ENCODE data around the gene GIPR. TPM values are rescaled to one million over a fixed set of nuclear protein-coding genes. Genes with fewer than 3 reads are reported as not detected.
A peak's percentile ranks its signal among the peaks of the same experiment; 100 is the strongest.

Gene GIPR
- total RNA-seq, 1 donor from 2014 or later: 7.5 TPM

DNA sequence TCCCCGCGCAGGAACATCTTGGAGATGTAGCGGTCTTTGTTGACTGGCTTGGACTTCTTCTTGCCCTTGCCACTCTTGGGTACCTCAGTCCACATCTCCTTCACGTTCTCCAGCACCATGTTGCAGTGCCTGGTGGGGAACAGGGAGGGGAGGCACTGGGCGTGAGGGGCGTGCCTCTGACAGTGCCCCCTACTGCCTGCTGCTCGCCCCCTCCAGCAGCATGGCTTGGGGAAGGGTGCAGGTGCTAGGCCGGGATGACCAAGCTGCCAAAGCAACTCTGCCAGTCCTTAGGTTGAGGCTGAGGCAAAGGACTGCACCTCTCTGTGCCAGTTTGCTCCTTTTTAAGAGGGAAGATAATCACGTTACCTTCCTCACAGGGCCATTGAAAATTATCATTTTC lies 19.6 kb downstream of the GIPR start:
- TF ChIP-seq, protein P1, sequence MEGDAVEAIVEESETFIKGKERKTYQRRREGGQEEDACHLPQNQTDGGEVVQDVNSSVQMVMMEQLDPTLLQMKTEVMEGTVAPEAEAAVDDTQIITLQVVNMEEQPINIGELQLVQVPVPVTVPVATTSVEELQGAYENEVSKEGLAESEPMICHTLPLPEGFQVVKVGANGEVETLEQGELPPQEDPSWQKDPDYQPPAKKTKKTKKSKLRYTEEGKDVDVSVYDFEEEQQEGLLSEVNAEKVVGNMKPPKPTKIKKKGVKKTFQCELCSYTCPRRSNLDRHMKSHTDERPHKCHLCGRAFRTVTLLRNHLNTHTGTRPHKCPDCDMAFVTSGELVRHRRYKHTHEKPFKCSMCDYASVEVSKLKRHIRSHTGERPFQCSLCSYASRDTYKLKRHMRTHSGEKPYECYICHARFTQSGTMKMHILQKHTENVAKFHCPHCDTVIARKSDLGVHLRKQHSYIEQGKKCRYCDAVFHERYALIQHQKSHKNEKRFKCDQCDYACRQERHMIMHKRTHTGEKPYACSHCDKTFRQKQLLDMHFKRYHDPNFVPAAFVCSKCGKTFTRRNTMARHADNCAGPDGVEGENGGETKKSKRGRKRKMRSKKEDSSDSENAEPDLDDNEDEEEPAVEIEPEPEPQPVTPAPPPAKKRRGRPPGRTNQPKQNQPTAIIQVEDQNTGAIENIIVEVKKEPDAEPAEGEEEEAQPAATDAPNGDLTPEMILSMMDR (IDR thresholded peaks at IDR 0.05): no peak
- H3K4me1 ChIP-seq: peaks cover 12% of the 10 kb centered on the region
- H3K9me3 ChIP-seq: no peaks in the 10 kb centered on the region
- intact Hi-C loops (cut with DNase I): no loop called here
- H3K27ac ChIP-seq: no peak overlapping the region
- peaks cover 44% of the 10 kb centered on the region for H3K36me3 ChIP-seq
- H3K27me3 ChIP-seq (ENCODE audit: low read depth): no peaks in the 10 kb centered on the region
- DNase-seq (no peak), ATAC-seq (no peak)
- H3K4me3 ChIP-seq: no peak overlapping the region

DNA sequence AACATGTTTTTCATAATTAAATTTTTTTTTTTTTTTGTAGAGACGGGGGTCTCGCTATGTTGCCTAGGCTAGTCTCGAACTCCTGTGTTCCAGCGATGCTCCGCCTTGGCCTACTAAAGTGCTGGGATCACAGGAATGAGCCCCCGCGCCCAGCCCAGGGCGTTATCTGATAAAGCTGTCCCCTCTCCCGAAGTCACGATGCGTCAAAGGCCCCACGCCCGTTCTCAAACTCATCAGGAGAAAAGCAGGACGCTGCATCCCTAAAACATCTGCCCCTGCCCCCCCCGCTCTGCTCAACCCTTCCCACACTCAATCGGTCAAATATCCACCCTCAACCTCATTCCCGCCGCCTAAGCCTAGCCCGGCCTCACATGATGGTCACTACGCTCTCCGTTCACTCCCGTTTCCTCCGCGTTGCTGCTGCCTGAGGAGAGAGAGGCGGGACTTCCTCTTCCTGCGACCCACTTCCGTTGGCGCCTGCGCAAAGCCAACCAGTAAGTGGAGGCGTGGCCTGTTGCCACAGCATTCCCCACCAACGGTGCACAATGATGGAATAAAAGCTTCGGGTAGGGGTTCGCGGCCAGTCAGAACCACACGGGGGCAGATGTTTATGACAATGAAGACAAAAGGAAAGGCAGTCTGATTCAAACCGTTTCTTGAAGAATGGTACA lies 23.6 kb downstream of the GIPR start, which contains the start of gene SNRPD2:
Gene SNRPD2 (minus strand): TSS at position 438 of the 671 bp plus-strand sequence. CDS start 65 bp downstream, at position 373.
- TF ChIP-seq, protein P1 (IDR thresholded peaks at IDR 0.05): no peak
- Histone ChIP-seq H3K4me1 (peaks cover 22% of the 10 kb centered on the region), H3K9me3 (no peaks in the 10 kb centered on the region), H3K4me3 (peak within 1 kb of the TSS; percentile 95), H3K27ac (peak within 1 kb of the TSS; percentile 91), H3K36me3 (peaks cover 35% of the 10 kb centered on the region), H3K27me3 (ENCODE audit: low read depth) (no peaks in the 10 kb centered on the region)
- DNase-seq (peak; percentile 93), ATAC-seq (peak; percentile 87 to 90)
- intact Hi-C loops (cut with DNase I): no loop called here

DNA sequence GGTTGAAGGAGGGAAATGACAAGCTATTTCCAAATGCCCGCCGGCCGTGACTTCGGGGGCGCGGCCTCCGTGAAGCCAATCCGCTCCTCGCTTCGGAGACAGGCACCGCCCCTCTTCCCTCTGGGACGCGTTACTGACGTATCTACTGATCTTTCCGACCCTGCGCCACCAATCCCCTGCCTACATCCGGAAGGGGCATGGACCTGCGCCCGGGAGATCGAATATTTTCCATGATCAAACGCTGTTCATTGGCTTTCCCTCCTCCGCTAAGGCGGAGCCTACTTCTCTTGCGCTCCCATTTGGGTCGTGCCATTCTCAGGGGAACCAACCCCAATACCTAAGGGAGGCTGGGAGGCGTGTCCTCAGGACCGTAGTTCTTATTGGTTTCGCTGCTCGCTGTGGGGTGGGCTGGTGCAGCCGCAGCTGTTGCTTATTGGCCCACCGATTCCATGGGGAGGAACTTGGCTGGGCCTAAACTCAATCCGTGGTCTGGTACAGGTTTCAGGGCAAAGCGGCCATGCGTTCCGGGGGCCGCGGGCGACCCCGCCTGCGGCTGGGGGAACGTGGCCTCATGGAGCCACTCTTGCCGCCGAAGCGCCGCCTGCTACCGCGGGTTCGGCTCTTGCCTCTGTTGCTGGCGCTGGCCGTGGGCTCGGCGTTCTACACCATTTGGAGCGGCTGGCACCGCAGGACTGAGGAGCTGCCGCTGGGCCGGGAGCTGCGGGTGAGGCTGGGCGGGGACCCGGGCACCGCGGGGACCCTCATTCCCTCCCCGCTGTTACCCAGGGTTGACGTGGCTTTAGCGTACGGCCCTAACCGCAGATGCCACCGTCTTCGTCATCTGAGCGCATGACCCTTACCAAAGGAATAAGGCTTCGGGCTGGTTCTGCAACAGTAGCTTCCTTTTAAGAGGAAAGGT lies 24.4 kb downstream of the GIPR start, which contains the start of gene QPCTL:
Gene QPCTL (plus strand): TSS at position 480 of the 919 bp plus-strand sequence. CDS start 38 bp downstream, at position 518.
- ATAC-seq: peak; percentile 96 to 97
- H3K4me3 ChIP-seq: peak within 1 kb of the TSS; percentile 95
- peaks cover 27% of the 10 kb centered on the region for H3K36me3 ChIP-seq
- TF ChIP-seq, protein P1 (IDR thresholded peaks at IDR 0.05): no peak
- no peaks in the 10 kb centered on the region for H3K27me3 ChIP-seq (ENCODE audit: low read depth)
- H3K27ac ChIP-seq: peak within 1 kb of the TSS; percentile 91
- intact Hi-C loops (cut with DNase I): no loop called here
- peak; percentile 98 for DNase-seq
- no peaks in the 10 kb centered on the region for H3K9me3 ChIP-seq
- H3K4me1 ChIP-seq: peaks cover 22% of the 10 kb centered on the region

DNA sequence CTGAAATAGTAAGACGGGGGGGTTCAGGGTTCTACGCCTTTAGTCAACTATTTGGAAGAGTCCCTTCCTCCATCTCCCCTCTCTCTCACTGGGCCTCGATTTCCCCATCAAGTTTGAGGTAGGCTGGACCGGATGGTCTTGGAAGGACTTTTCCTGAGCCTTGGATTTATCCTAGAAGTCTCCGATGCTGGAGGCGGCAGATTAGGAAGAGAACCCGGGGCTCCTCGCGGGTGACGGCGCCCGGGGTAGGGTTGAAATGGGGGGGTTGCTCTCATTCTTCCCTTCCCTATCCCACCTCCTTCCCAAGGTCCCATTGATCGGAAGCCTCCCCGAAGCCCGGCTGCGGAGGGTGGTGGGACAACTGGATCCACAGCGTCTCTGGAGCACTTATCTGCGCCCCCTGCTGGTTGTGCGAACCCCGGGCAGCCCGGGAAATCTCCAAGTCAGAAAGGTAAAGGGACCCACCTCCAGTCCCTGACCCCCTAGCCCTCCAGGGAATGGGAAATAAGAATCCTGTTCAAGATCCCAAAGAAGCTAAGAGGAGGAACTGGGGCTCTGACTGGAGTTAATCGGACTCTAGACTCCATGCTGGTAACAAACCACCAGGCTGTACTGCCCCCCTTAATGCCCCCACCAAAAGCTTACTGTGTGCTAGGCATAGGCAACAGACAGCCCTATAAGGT lies 25.2 kb downstream of the GIPR start:
- TF ChIP-seq, protein P1 (IDR thresholded peaks at IDR 0.05): peak; percentile 90
- H3K4me1 ChIP-seq: peaks cover 22% of the 10 kb centered on the region
- H3K27me3 ChIP-seq (ENCODE audit: low read depth): no peaks in the 10 kb centered on the region
- intact Hi-C loops (cut with DNase I): no loop called here
- peak; percentile 44 to 46 for ATAC-seq
- DNase-seq: peak; percentile 85
- peaks cover 19% of the 10 kb centered on the region for H3K36me3 ChIP-seq
- H3K4me3 ChIP-seq: peak overlapping the region; percentile 95
- peak overlapping the region; percentile 91 for H3K27ac ChIP-seq
- no peaks in the 10 kb centered on the region for H3K9me3 ChIP-seq

DNA sequence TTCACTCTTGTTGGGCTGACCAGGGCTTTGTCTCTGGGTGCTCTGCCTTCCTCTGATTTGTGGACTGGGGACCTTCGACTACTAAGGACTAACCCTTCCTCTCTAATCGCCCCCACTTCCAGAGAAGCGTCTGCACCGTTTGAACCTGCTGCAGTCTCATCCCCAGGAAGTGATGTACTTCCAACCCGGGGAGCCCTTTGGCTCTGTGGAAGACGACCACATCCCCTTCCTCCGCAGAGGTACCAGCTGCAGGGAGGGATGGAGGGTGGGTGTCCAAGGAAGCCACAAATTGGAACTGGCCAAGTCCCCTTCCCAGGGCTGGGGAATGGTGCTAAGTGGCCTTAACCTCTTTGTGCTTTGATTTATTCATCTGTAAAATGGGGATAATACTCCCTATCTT lies 33.7 kb downstream of the GIPR start:
- no peak for ATAC-seq
- H3K36me3 ChIP-seq: peaks cover 15% of the 10 kb centered on the region
- DNase-seq: no peak

More for the DNA sequence above, 33.7 kb downstream of the GIPR start:
- intact Hi-C loops (cut with DNase I): no loop called here
- no peaks in the 10 kb centered on the region for H3K27me3 ChIP-seq (ENCODE audit: low read depth)
- TF ChIP-seq, protein P1 (IDR thresholded peaks at IDR 0.05): no peak
- no peaks in the 10 kb centered on the region for H3K4me1 ChIP-seq
- no peak overlapping the region for H3K4me3 ChIP-seq
- no peak overlapping the region for H3K27ac ChIP-seq
- H3K9me3 ChIP-seq: no peaks in the 10 kb centered on the region

All from lower lobe of right lung (tissue), 2 donors.